Raji (cell line): ENCODE results near the gene PRR18.

ENCODE experiments used
- POLR2A ChIP-seq: IDR thresholded peaks from 2 replicates; pipeline ENCODE4 v1.6.1; 2011; ENCODE audit warnings: low read depth, low read length, control low read depth; ENCODE audit not compliant: insufficient read depth

PRR18 gene

GRCh38 chr6:166270706-166271375 is 37.4 kb downstream of the PRR18 start:
- no peak for TF ChIP-seq POLR2A

GRCh38 chr6:166269301-166270039 is 38.7 kb downstream of the PRR18 start:
- no peak for TF ChIP-seq POLR2A

GRCh38 chr6:166268431-166268830 is 39.8 kb downstream of the PRR18 start:
- no peak for TF ChIP-seq POLR2A

DNA sequence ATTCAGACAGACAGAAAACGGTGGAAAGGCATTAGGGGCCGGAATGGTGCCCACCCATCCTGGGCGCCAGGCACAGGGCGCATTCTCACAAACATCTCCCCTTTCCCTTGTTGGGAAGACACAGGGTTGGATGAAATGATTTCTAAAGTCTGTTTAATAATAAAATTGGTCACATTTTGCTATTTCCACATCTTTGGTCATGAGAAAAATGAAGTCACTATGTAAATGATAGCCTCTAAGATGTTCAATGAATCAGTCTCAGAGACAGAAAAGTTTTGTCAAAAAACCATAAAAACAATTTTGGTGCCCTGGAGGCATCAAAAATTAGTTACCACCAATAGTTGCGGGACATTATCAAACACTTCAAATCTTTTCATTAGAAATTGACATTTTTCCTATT is 40.7 kb downstream of the PRR18 start:
- TF ChIP-seq POLR2A = no peak

DNA sequence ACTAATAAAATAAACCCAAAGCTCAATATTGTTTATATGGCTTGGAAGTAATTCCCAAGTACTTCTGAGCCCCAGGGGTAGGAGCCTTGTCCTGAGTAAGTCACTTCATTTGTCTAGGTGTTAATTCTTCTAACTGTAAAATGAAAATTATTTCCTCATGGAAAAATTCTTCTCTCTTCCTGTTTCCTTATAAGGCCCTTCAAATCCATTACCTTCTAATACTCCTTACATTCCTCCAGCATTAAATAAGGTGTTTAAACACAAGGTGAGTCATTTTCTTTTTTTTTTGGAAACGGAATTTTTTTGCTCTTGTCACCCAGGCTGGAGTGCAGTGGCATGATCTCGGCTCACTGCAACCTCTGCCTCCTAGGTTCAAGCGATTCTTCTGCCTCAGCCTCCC is 41.9 kb downstream of the PRR18 start:
- TF ChIP-seq POLR2A = no peak

GRCh38 chr6:166262743-166263515 is 45.3 kb downstream of the PRR18 start:
- TF ChIP-seq POLR2A = no peak

- TF ChIP-seq POLR2A = no peak
These were observed 48.8 kb downstream of the PRR18 start for GRCh38 chr6:166259296-166259977.

DNA sequence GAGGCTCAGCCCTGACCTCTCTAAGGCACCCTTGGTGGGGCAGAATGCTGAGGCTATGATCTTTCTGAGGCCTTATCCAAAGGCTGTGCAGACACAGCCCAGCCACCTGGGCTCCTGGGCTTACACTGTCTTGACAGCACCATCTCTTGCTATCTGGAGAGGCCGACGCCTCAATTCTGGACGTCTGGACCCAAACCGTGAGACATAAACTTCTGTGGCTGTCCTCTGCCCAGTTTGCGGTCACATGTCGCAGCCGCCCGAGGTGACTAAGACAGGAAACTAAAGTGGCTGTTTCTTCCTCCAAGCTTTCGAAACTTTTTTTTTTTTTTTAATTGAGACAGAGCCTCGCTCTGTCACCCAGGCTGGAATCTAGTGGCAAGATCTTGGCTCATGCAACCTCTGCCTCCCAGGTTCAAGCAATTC is 49.3 kb downstream of the PRR18 start:
- TF ChIP-seq POLR2A = no peak

DNA sequence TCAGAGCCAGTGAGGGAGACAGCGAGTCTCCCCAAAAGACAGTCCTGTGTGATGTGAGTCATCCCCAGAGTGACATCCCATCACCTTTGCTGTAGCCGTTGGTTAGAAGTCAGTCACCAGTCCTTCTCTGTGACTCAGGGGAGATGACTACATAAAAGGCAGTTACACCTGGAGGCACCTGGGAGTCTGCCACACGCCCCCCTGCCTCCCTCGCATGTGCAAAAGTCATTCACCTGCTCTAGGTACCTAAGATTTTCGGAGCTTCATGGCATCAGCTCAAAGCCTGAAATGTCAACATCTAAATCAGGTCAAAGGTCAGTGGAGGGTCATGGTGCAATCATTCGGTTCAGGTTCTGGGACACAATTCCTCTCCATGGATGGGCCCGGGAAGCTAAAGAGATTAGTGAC is 50.3 kb downstream of the PRR18 start:
- TF ChIP-seq POLR2A = no peak
